Posterior vena cava (tissue), 2 donors: ENCODE data around the gene SHQ1. TPM values are rescaled to one million over a fixed set of nuclear protein-coding genes. Genes with fewer than 3 reads are reported as not detected.

Experiments
- DNase-seq: peaks from one replicate; pipeline ENCODE4 v3.0.0-alpha.2; 2020; ENCODE audit warnings: low spot score
- intact Hi-C, 2 donors: fragments of 100-400 bp; cut with DNase I; formaldehyde crosslinking; loops; one replicate each; pipeline versions ENCODE4 v1.14.1 to v1.14.2; 2022 to 2023
- long read RNA-seq, 2 donors: library from polyadenylated mRNA; unstranded; transcript quantifications; one replicate each; pipeline ENCODE4 v2.0.0, GENCODE V29; 2020 to 2021
- total RNA-seq, 2 donors: library from RNA; stranded (reverse); fragmentation: NEBNext Ultra II Directional; extraction: Animal tissue kit (Norgen Biotek cat#: 25700); gene quantifications; one replicate each; pipeline ENCODE4 v1.2.1, GENCODE V29; 2021
- donor health status: DM: yes; HTN: yes; CAD: no.
- donor health status: DM: yes; HTN: yes; CAD: no.

The SHQ1 gene
- 10 to 100 TPM; 15.0 to 15.2 TPM for total RNA-seq
- long read RNA-seq, donor 1, partial matches to known transcripts, result 0 of 4 reads
- long read RNA-seq, donor 1, other reads (novel, unspliced or antisense), result 1 of 4 reads
- long read RNA-seq, donor 2, transcript SHQ1-201 (11 exons, 2,879 nt), result major isoform, 25 of 33 reads
- long read RNA-seq, donor 2, partial matches to known transcripts, result 1 of 33 reads
- long read RNA-seq, donor 2, other reads (novel, unspliced or antisense), result 7 of 33 reads

- intact Hi-C loops, result loop anchor here in 1 of 2 donors (10.0 kb wide), 1 partner anchor 207 kb away; no protein-coding TSS in a partner anchor
- peak; percentile 99 for DNase-seq
Observed at GRCh38 chr3:72847751-72848702, at the start of gene SHQ1. TSS of gene SHQ1 (minus strand) at chr3:72848445. CDS start at chr3:72848340, 105 bp downstream.

- intact Hi-C loops, result no loop called here
- no peak for DNase-seq
Observed at GRCh38 chr3:72897758-72898007, 49.4 kb upstream of the SHQ1 start.

- intact Hi-C loops, result no loop called here
- DNase-seq, result no peak
Observed at GRCh38 chr3:72896996-72897757, 48.9 kb upstream of the SHQ1 start.

- intact Hi-C loops, result no loop called here
- no peak for DNase-seq
Observed at GRCh38 chr3:72894976-72895552, 46.8 kb upstream of the SHQ1 start.

GRCh38 chr3:72892870-72893269 lies 44.6 kb upstream of the SHQ1 start:
- DNase-seq, result no peak
- intact Hi-C loops, result no loop called here

- intact Hi-C loops, result no loop called here
- no peak for DNase-seq
Observed at GRCh38 chr3:72892081-72892775, 44.0 kb upstream of the SHQ1 start.

- no peak for DNase-seq
- intact Hi-C loops, result no loop called here
Observed at GRCh38 chr3:72891053-72891855, 43.0 kb upstream of the SHQ1 start.

GRCh38 chr3:72890166-72890925 lies 42.1 kb upstream of the SHQ1 start:
- intact Hi-C loops, result no loop called here

GRCh38 chr3:72889310-72890165 lies 41.3 kb upstream of the SHQ1 start:
- intact Hi-C loops, result no loop called here
- DNase-seq, result no peak

More at GRCh38 chr3:72890166-72890925, 42.1 kb upstream of the SHQ1 start:
- no peak for DNase-seq

- intact Hi-C loops, result no loop called here
- DNase-seq, result no peak
Observed at GRCh38 chr3:72888546-72889309, 40.5 kb upstream of the SHQ1 start.

GRCh38 chr3:72887705-72888545 lies 39.7 kb upstream of the SHQ1 start, which contains the start of gene GXYLT2:
TSS of gene GXYLT2 (plus strand) at chr3:72888046. CDS start at chr3:72888234, 188 bp downstream.
- intact Hi-C loops, result no loop called here
- DNase-seq, result peak; percentile 88

- intact Hi-C loops, result no loop called here
- no peak for DNase-seq
Observed at GRCh38 chr3:72887343-72887704, 39.1 kb upstream of the SHQ1 start.

GRCh38 chr3:72872183-72872582 lies 23.9 kb upstream of the SHQ1 start:
- no peak for DNase-seq
- intact Hi-C loops, result no loop called here

GRCh38 chr3:72862314-72863090 lies 14.3 kb upstream of the SHQ1 start:
- no peak for DNase-seq
- intact Hi-C loops, result no loop called here
